Effector memory CD4-positive, alpha-beta T cell (primary cell): ENCODE measurements around the gene CASP8.
A peak's percentile ranks its signal among the peaks of the same experiment; 100 is the strongest.

ENCODE experiments used
- DNase-seq, 3 donors: peaks; one replicate each; pipeline ENCODE4 v3.0.0-alpha.2; 2020
- H3K27ac ChIP-seq: 2 replicates; pipeline ENCODE4 v1.7.0; 2013; ENCODE audit warnings: mild to moderate bottlenecking, low read length, moderate library complexity; ENCODE audit not compliant: insufficient read depth, poor library complexity, severe bottlenecking
- H3K27me3 ChIP-seq: replicated peaks from 2 replicates; pipeline ENCODE4 v1.7.0; 2013; ENCODE audit warnings: mild to moderate bottlenecking, low read length; ENCODE audit not compliant: insufficient read depth, control insufficient read depth, poor library complexity, severe bottlenecking
- H3K36me3 ChIP-seq: 2 replicates; pipeline ENCODE4 v1.7.0; 2013; ENCODE audit warnings: mild to moderate bottlenecking, low read length, moderate library complexity; ENCODE audit not compliant: control insufficient read depth, insufficient read depth
- H3K4me1 ChIP-seq: 2 replicates; pipeline ENCODE4 v1.7.0; 2013; ENCODE audit warnings: low read length, mild to moderate bottlenecking; ENCODE audit not compliant: control insufficient read depth, insufficient read depth, poor library complexity, severe bottlenecking
- H3K4me3 ChIP-seq: 2 replicates; pipeline ENCODE4 v1.7.0; 2013; ENCODE audit warnings: low read length, low read depth, mild to moderate bottlenecking; ENCODE audit not compliant: insufficient read depth, poor library complexity, severe bottlenecking
- H3K9me3 ChIP-seq: 2 replicates; pipeline ENCODE4 v1.7.0; 2013; ENCODE audit warnings: mild to moderate bottlenecking, low read length, moderate library complexity; ENCODE audit not compliant: control insufficient read depth
- total RNA-seq, 3 donors: gene quantifications; one replicate each; lab custom pipeline; 2026; lab: John Stamatoyannopoulos, UW

The CASP8 gene
- 152 to 215 (median 180) reads per million in 3 donors for total RNA-seq

- Histone ChIP-seq H3K4me1 (peaks cover 61% of the 10 kb centered on the region), H3K36me3 (no peaks in the 10 kb centered on the region), H3K9me3 (no peaks in the 10 kb centered on the region), H3K27ac (peak within 1 kb of the TSS; percentile 96), H3K27me3 (no peaks in the 10 kb centered on the region), H3K4me3 (peak within 1 kb of the TSS; percentile 82)
- peak; percentile 59 to 64 (median 60) for DNase-seq
Measured at GRCh38 chr2:201260302-201260800, at the start of gene CASP8. CASP8 (plus strand) TSS chr2:201260536; CDS start chr2:201266487, 5,951 bp downstream.

GRCh38 chr2:201215963-201216362 is 44.4 kb upstream of the CASP8 start:
- H3K36me3 ChIP-seq, result peaks cover 34% of the 10 kb centered on the region
- no peak for DNase-seq
- no peak overlapping the region for H3K27ac ChIP-seq
- H3K9me3 ChIP-seq, result no peaks in the 10 kb centered on the region
- H3K4me3 ChIP-seq, result no peak overlapping the region
- no peaks in the 10 kb centered on the region for H3K27me3 ChIP-seq
- H3K4me1 ChIP-seq, result peaks cover 9% of the 10 kb centered on the region

- no peak for DNase-seq
- H3K9me3 ChIP-seq, result no peaks in the 10 kb centered on the region
Measured at GRCh38 chr2:201216918-201217317, 43.4 kb upstream of the CASP8 start.

GRCh38 chr2:201218780-201219179 is 41.6 kb upstream of the CASP8 start:
- no peak for DNase-seq
- H3K36me3 ChIP-seq, result peaks cover 34% of the 10 kb centered on the region

More at GRCh38 chr2:201216918-201217317, 43.4 kb upstream of the CASP8 start:
- Histone ChIP-seq H3K4me3 (no peak overlapping the region), H3K4me1 (peaks cover 9% of the 10 kb centered on the region), H3K36me3 (peaks cover 34% of the 10 kb centered on the region), H3K27ac (no peak overlapping the region), H3K27me3 (no peaks in the 10 kb centered on the region)

GRCh38 chr2:201219328-201220096 is 40.8 kb upstream of the CASP8 start:
- Histone ChIP-seq H3K4me1 (peaks cover 5% of the 10 kb centered on the region), H3K27ac (no peak overlapping the region), H3K36me3 (peaks cover 34% of the 10 kb centered on the region), H3K27me3 (no peaks in the 10 kb centered on the region), H3K9me3 (no peaks in the 10 kb centered on the region), H3K4me3 (no peak overlapping the region)
- DNase-seq, result no peak

More at GRCh38 chr2:201218780-201219179, 41.6 kb upstream of the CASP8 start:
- Histone ChIP-seq H3K4me3 (no peak overlapping the region), H3K4me1 (peaks cover 9% of the 10 kb centered on the region), H3K27ac (no peak overlapping the region), H3K27me3 (no peaks in the 10 kb centered on the region), H3K9me3 (no peaks in the 10 kb centered on the region)

- Histone ChIP-seq H3K36me3 (peaks cover 33% of the 10 kb centered on the region), H3K4me1 (peaks cover 5% of the 10 kb centered on the region), H3K9me3 (no peaks in the 10 kb centered on the region), H3K27ac (no peak overlapping the region), H3K4me3 (no peak overlapping the region), H3K27me3 (no peaks in the 10 kb centered on the region)
- DNase-seq, result no peak
Measured at GRCh38 chr2:201220102-201220570, 40.2 kb upstream of the CASP8 start.

- Histone ChIP-seq H3K9me3 (no peaks in the 10 kb centered on the region), H3K27ac (no peak overlapping the region), H3K27me3 (no peaks in the 10 kb centered on the region), H3K36me3 (peaks cover 11% of the 10 kb centered on the region), H3K4me3 (no peak overlapping the region), H3K4me1 (peaks cover 5% of the 10 kb centered on the region)
- DNase-seq, result no peak
Measured at GRCh38 chr2:201223089-201224073, 37.0 kb upstream of the CASP8 start.

GRCh38 chr2:201228271-201228911 is 31.9 kb upstream of the CASP8 start:
- H3K27ac ChIP-seq, result no peak overlapping the region
- H3K9me3 ChIP-seq, result no peaks in the 10 kb centered on the region
- no peak overlapping the region for H3K4me3 ChIP-seq
- DNase-seq, result no peak
- H3K4me1 ChIP-seq, result peaks cover 13% of the 10 kb centered on the region
- H3K27me3 ChIP-seq, result no peaks in the 10 kb centered on the region
- no peaks in the 10 kb centered on the region for H3K36me3 ChIP-seq

GRCh38 chr2:201228912-201229290 is 31.4 kb upstream of the CASP8 start:
- Histone ChIP-seq H3K4me1 (peaks cover 13% of the 10 kb centered on the region), H3K36me3 (no peaks in the 10 kb centered on the region), H3K27me3 (no peaks in the 10 kb centered on the region), H3K27ac (no peak overlapping the region), H3K4me3 (no peak overlapping the region), H3K9me3 (no peaks in the 10 kb centered on the region)
- no peak for DNase-seq
